Karpas-422 (cell line): ENCODE measurements around the gene AHCYL2. TPM values are rescaled to one million over a fixed set of nuclear protein-coding genes. Genes with fewer than 3 reads are reported as not detected.

Experiments used
- DNase-seq: peaks from one replicate; pipeline ENCODE4 v3.0.0-alpha.2; 2015
- H2AFZ ChIP-seq: fragments of 200-600 bp; sonication (generic); 2 replicates; pipeline ENCODE4 v1.6.1; 2014; ENCODE audit warnings: antibody characterized with exemption, low read length, mixed read lengths
- H3K27ac ChIP-seq: fragments of 200-600 bp; sonication (generic); 2 replicates; pipeline ENCODE4 v1.5.1; 2014; ENCODE audit warnings: mild to moderate bottlenecking, low read length, moderate library complexity
- H3K27me3 ChIP-seq: fragments of 200-600 bp; sonication (generic); 2 replicates; pipeline ENCODE4 v1.6.1; 2014; ENCODE audit warnings: low read length, mixed read lengths
- H3K36me3 ChIP-seq: fragments of 200-600 bp; sonication (generic); 2 replicates; pipeline ENCODE4 v1.6.1; 2014; ENCODE audit warnings: low read length, mixed read lengths; ENCODE audit not compliant: insufficient read depth
- H3K4me1 ChIP-seq: fragments of 200-600 bp; sonication (generic); 2 replicates; pipeline ENCODE4 v1.6.1; 2014; ENCODE audit warnings: mild to moderate bottlenecking, low read length, mixed read lengths
- H3K4me2 ChIP-seq: fragments of 200-600 bp; sonication (generic); 2 replicates; pipeline ENCODE4 v1.6.1; 2014; ENCODE audit warnings: low read length, low read depth, mild to moderate bottlenecking; ENCODE audit not compliant: poor library complexity, severe bottlenecking
- H3K4me3 ChIP-seq: fragments of 200-600 bp; sonication (generic); 2 replicates; pipeline ENCODE4 v1.5.1; 2014; ENCODE audit warnings: mild to moderate bottlenecking, antibody characterized with exemption, low read length, mixed read lengths
- H3K79me2 ChIP-seq: fragments of 200-600 bp; sonication (generic); 2 replicates; pipeline ENCODE4 v1.6.1; 2014; ENCODE audit warnings: mild to moderate bottlenecking, low read length, mixed read lengths
- H3K9ac ChIP-seq: fragments of 200-600 bp; sonication (generic); 2 replicates; pipeline ENCODE4 v1.6.0; 2014; ENCODE audit warnings: low read length
- H3K9me2 ChIP-seq: fragments of 200-600 bp; sonication (generic), shearing (Covaris generic); replicated peaks from 2 replicates; pipeline ENCODE4 v1.6.0; 2014; ENCODE audit warnings: mild to moderate bottlenecking, low read length, moderate library complexity; ENCODE audit not compliant: insufficient read depth
- H3K9me3 ChIP-seq: fragments of 300-700, 200-600 bp; sonication (generic); 2 replicates; pipeline ENCODE4 v1.6.1; 2014; ENCODE audit warnings: low read length, mixed read lengths
- H4K20me1 ChIP-seq: fragments of 200-600 bp; sonication (generic); 2 replicates; pipeline ENCODE4 v1.6.1; 2014; ENCODE audit warnings: mild to moderate bottlenecking, antibody characterized with exemption, low read length, low read depth; ENCODE audit not compliant: insufficient read depth
- total RNA-seq: library from RNA; depleted of rRNA; stranded (reverse); fragments of >200 nt; shearing (Covaris generic); gene quantifications from 2 replicates; pipeline ENCODE4 v1.2.3, GENCODE V29; 2014; ENCODE audit warnings: low replicate concordance

The AHCYL2 gene
- total RNA-seq, 1 experiment from 2014 or later, result 6.0 TPM

DNA sequence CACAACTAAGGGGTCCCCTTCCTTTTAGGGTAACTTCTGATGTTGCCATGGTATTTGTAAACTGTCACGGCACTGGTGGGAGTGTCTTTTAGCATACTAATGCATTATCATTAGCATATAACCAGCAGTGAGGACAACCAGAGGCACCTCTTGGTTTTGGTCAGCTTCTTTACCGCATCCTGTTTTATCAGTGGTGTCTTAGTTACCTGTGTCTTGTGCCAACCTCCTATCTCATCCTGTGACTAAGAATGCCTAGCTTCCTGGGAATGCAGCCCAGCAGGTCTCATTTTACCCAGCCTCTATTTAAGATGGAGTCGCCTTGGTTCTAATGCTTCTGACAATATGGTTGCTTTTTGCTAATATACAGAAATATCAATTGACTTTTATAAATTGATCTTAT lies 54.9 kb downstream of the AHCYL2 start:
- Histone ChIP-seq H3K4me3 (no peak overlapping the region), H3K79me2 (no peaks in the 10 kb centered on the region), H3K27ac (no peak overlapping the region), H4K20me1 (no peaks in the 10 kb centered on the region), H3K27me3 (no peaks in the 10 kb centered on the region), H3K36me3 (no peaks in the 10 kb centered on the region; the same call in 1 of the 2 replicates), H3K9ac (no peak overlapping the region), H3K9me3 (no peaks in the 10 kb centered on the region), H2AFZ (no peak overlapping the region), H3K4me1 (no peaks in the 10 kb centered on the region), H3K9me2 (no peaks in the 10 kb centered on the region), H3K4me2 (no peak overlapping the region)
- no peak for DNase-seq

DNA sequence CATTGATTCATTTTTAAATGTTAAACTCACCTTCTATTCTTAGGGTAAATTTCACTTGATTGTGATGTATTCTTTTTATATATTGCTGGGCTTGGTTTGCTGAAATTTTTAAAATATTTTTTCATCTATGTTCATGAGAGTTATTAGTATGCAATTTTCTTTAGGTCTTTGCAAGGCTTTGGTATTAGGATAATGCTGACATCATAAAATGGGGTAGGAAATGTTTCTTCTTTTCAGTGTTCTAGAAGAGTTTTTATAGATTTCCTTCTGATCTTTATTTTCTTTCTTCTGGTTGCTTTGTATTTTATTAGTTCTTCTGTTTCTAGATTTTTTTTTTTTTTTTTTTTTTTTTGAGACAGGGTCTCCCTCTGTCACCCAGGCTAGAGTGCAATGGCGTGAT lies 56.3 kb downstream of the AHCYL2 start:
- Histone ChIP-seq H4K20me1 (no peaks in the 10 kb centered on the region), H3K27me3 (no peaks in the 10 kb centered on the region), H3K9me3 (no peaks in the 10 kb centered on the region), H3K79me2 (no peaks in the 10 kb centered on the region), H3K4me1 (no peaks in the 10 kb centered on the region), H3K27ac (no peak overlapping the region), H3K9me2 (no peaks in the 10 kb centered on the region), H3K4me3 (no peak overlapping the region), H2AFZ (no peak overlapping the region), H3K4me2 (no peak overlapping the region), H3K9ac (no peak overlapping the region), H3K36me3 (no peaks in the 10 kb centered on the region)
- no peak for DNase-seq

DNA sequence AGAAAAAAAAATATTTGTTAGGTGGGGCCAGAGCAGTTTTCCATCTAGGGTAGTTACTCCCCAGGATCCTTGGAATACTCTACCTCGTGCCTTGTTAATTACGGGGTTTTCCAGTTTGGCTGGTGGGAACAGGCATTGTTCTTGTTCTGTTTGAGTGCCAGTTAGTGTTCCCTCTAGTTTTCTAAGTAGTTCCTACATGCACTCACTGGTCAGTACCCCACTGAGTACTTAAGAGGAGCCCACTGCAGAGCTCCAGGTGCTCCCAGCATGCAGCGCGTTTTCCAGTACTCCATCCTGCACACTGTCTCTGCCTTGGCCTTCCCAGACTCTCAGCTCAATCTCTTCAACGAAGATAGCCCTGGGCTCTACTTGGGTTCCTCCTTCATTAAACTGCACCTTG lies 58.0 kb downstream of the AHCYL2 start:
- Histone ChIP-seq H3K9me2 (no peaks in the 10 kb centered on the region), H4K20me1 (no peaks in the 10 kb centered on the region), H3K79me2 (no peaks in the 10 kb centered on the region), H3K4me3 (no peak overlapping the region), H2AFZ (no peak overlapping the region), H3K27me3 (no peaks in the 10 kb centered on the region), H3K4me2 (no peak overlapping the region), H3K4me1 (no peaks in the 10 kb centered on the region), H3K9me3 (no peaks in the 10 kb centered on the region), H3K36me3 (no peaks in the 10 kb centered on the region), H3K27ac (no peak overlapping the region), H3K9ac (no peak overlapping the region)
- DNase-seq, result no peak

DNA sequence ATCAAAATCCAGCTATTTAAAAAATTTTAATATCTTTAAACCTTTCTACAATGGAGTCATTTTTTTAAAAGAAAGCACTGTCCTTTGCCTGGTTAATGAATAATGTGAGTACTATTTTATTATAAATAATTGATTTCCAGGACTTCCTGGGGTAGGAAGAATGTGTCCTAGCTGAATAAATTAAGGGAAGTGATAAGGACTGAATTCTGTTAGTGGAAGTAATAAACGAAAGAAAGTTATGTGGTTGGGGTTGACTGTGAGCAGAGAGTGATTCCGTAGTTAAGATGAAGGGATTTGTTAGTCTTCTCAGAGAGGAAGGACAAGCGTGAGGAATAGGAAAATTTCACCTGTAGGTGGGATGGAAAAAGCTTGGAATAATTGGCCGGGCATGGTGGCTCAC lies 59.1 kb downstream of the AHCYL2 start:
- H3K27me3 ChIP-seq, result no peaks in the 10 kb centered on the region
- H3K27ac ChIP-seq, result no peak overlapping the region
- no peaks in the 10 kb centered on the region for H3K4me1 ChIP-seq
- H3K36me3 ChIP-seq, result no peaks in the 10 kb centered on the region
- no peak overlapping the region for H3K4me2 ChIP-seq
- no peak overlapping the region for H3K9ac ChIP-seq
- H3K9me2 ChIP-seq, result no peaks in the 10 kb centered on the region
- H3K79me2 ChIP-seq, result no peaks in the 10 kb centered on the region
- H2AFZ ChIP-seq, result no peak overlapping the region
- H3K9me3 ChIP-seq, result no peaks in the 10 kb centered on the region
- no peaks in the 10 kb centered on the region for H4K20me1 ChIP-seq
- DNase-seq, result no peak
- H3K4me3 ChIP-seq, result no peak overlapping the region

DNA sequence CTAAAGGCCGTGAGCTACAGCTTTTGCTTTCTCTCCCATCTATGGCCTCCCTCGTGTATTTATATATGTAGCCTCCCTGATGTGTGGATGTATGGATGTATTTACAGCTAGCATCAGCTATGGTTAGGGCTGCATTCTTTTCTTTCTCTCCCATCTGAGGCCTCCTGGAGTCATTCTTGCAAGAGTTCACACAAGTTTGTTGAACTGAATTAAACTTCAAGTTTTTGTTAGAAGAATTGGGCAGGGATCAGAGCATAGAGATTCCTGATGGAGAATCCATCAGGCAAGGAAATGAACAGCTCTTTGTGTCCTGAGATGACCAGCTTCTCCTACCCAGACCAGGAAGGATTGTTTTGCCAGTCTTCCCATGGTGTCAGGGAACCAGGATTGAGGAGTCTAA lies 60.3 kb downstream of the AHCYL2 start:
- Histone ChIP-seq H3K27ac (no peak overlapping the region), H4K20me1 (no peaks in the 10 kb centered on the region), H3K27me3 (no peaks in the 10 kb centered on the region), H3K9me3 (no peaks in the 10 kb centered on the region), H2AFZ (no peak overlapping the region), H3K4me2 (no peak overlapping the region), H3K4me1 (no peaks in the 10 kb centered on the region), H3K79me2 (no peaks in the 10 kb centered on the region), H3K4me3 (no peak overlapping the region), H3K9ac (no peak overlapping the region), H3K36me3 (no peaks in the 10 kb centered on the region), H3K9me2 (no peaks in the 10 kb centered on the region)
- DNase-seq, result no peak

DNA sequence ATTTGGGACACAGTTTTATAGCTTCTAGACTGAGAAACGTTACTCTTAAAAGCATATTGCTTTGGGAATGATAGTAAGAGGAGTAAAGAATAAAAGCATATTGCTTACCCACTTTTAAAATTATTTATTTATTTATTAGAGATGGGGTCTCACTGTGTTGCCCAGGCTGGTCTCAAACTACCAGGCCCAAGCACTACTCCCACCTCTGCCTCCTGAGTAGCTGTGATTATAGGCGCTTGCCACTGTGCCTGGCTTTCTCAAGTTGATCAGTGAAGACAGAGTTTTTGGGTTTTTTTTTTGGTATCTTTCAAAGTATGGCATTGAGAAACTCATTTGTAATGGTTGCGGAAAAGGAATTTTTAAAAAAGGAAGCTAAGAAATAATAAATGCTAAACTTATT lies 68.0 kb downstream of the AHCYL2 start:
- Histone ChIP-seq H3K79me2 (no peaks in the 10 kb centered on the region), H2AFZ (no peak overlapping the region), H3K9me3 (no peaks in the 10 kb centered on the region), H3K4me3 (no peak overlapping the region), H4K20me1 (no peaks in the 10 kb centered on the region), H3K36me3 (no peaks in the 10 kb centered on the region), H3K4me1 (no peaks in the 10 kb centered on the region), H3K27ac (no peak overlapping the region), H3K9ac (no peak overlapping the region), H3K9me2 (no peaks in the 10 kb centered on the region), H3K27me3 (no peaks in the 10 kb centered on the region), H3K4me2 (no peak overlapping the region)
- DNase-seq, result no peak

DNA sequence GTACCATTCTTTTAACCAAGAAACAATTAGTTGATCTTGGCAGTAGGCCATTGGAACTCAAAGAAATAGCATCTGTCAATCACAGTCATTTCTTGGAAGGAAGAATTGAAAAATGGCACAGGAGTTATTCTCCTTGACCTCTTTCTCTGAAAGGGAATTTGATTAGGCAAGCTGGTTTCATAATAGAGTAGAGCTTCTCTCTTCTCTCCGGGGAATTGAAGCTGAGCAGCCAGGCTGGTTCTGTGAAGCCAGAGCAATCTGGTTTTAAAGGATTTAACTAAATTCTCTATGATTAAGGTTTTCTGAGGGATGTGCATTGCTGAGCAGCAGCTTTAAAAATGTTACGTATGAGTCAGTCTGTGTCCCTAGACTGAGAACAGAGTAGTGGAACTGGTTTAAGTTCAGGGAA lies 70.2 kb downstream of the AHCYL2 start:
- Histone ChIP-seq H3K9me3 (no peaks in the 10 kb centered on the region), H3K27ac (no peak overlapping the region)

DNA sequence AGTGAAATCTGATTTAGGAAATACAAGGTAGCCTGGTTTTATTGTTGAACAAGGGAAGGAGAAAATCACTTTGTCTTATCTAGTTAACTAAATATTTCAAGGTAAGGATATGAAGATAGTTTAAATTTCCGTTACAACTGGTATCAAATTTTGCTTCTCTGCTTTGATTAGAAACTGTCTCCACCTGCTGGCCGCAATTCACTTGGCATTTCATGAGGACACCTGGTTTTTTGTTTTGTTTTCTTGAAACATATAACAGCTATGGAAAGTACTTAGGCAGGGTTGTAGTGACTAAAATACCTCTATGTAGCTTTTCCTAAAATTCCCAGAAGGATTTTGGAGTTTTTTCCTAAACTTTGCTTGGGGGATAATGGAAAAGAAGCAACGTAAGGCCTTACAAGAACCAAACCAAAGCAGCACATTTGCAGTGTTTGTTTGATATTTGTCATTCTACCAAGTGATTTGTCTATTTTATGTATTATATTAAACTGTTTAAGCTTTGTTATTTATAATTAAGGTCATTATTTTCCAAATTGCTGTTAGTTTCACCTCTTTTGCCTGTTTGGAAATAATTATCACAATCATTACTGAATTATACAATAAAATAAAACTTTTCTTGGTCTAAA lies 73.6 kb downstream of the AHCYL2 start:
- Histone ChIP-seq H3K9me3 (no peaks in the 10 kb centered on the region), H3K79me2 (no peaks in the 10 kb centered on the region), H3K9me2 (no peaks in the 10 kb centered on the region), H3K27ac (no peak overlapping the region), H2AFZ (no peak overlapping the region), H4K20me1 (no peaks in the 10 kb centered on the region), H3K9ac (no peak overlapping the region), H3K4me3 (no peak overlapping the region), H3K4me1 (no peaks in the 10 kb centered on the region), H3K4me2 (no peak overlapping the region), H3K36me3 (no peaks in the 10 kb centered on the region), H3K27me3 (no peaks in the 10 kb centered on the region)
- peak; percentile 73 for DNase-seq

More for the DNA sequence above, 70.2 kb downstream of the AHCYL2 start:
- Histone ChIP-seq H3K9me2 (no peaks in the 10 kb centered on the region), H3K4me2 (no peak overlapping the region), H2AFZ (no peak overlapping the region), H3K4me3 (no peak overlapping the region), H4K20me1 (no peaks in the 10 kb centered on the region), H3K4me1 (no peaks in the 10 kb centered on the region), H3K36me3 (no peaks in the 10 kb centered on the region), H3K79me2 (no peaks in the 10 kb centered on the region), H3K9ac (no peak overlapping the region), H3K27me3 (no peaks in the 10 kb centered on the region)
- no peak for DNase-seq

DNA sequence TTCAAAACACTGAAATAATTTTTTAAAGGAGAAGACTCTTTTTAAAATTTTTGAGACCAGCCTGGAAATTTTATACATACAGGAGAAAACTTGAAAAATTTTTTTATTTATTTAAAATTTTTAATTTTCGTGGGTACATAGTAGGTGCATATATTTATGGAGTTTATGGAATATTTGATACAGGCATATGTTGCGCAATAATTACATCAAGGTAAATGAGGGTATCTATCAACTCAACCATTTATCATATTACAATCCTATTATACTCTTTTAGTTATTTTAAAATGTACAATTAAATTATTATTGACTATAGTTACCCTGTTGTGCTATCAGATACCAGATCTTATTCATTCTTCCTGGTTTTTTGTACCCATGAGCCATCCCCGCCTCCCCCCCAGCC lies 75.1 kb downstream of the AHCYL2 start:
- no peaks in the 10 kb centered on the region for H3K4me1 ChIP-seq
- no peak overlapping the region for H3K27ac ChIP-seq
- H3K9me2 ChIP-seq, result no peaks in the 10 kb centered on the region
- no peak overlapping the region for H3K9ac ChIP-seq
- no peaks in the 10 kb centered on the region for H3K27me3 ChIP-seq
- H3K79me2 ChIP-seq, result no peaks in the 10 kb centered on the region
- H3K36me3 ChIP-seq, result no peaks in the 10 kb centered on the region
- H3K9me3 ChIP-seq, result no peaks in the 10 kb centered on the region
- no peak for DNase-seq
- no peak overlapping the region for H3K4me3 ChIP-seq
- H4K20me1 ChIP-seq, result no peaks in the 10 kb centered on the region
- H2AFZ ChIP-seq, result no peak overlapping the region
- H3K4me2 ChIP-seq, result no peak overlapping the region
